K562 (cell line): ENCODE results near the gene PELI2.

Experiments used
- ATF1 ChIP-seq, 2 experiments: fragments of 450-650 bp in 1 of 2; IDR thresholded peaks; 2 replicates each; pipeline ENCODE4 v1.6.1; 2016; ENCODE audit warnings: missing compliant biosample characterization in 1 of 2, missing genetic modification characterization in 1 of 2
- GATA2 ChIP-seq: sonication (generic); formaldehyde crosslinking; IDR thresholded peaks from 2 replicates; pipeline ENCODE4 v1.4.0; 2020; ENCODE audit warnings: mild to moderate bottlenecking, missing genetic modification reagents
- L3MBTL2 ChIP-seq: fragments of 450-650 bp; IDR thresholded peaks from 2 replicates; pipeline ENCODE4 v1.6.1; 2016; ENCODE audit warnings: mild to moderate bottlenecking, moderate library complexity
- NFYB ChIP-seq: IDR thresholded peaks from 2 replicates; pipeline ENCODE4 v1.6.1; 2011; ENCODE audit warnings: mild to moderate bottlenecking, moderate library complexity; ENCODE audit not compliant: insufficient read length; ENCODE audit errors: extremely low read depth
- NR1H2 ChIP-seq: sonication (generic); formaldehyde crosslinking; IDR thresholded peaks from 2 replicates; pipeline ENCODE4 v1.4.0; 2020; ENCODE audit warnings: mild to moderate bottlenecking, missing genetic modification reagents
- POLR2A ChIP-seq: fragments of 450-650 bp; conservative IDR thresholded peaks from 2 replicates; pipeline ENCODE4 v1.6.1; 2016
- POLR3A ChIP-seq: IDR thresholded peaks from 2 replicates; pipeline ENCODE4 v1.6.1; 2011; ENCODE audit warnings: borderline replicate concordance, mild to moderate bottlenecking, moderate library complexity; ENCODE audit not compliant: insufficient read length, insufficient read depth; ENCODE audit errors: extremely low read depth
- SP2 ChIP-seq: IDR thresholded peaks from 2 replicates; pipeline ENCODE4 v1.6.1; 2011; ENCODE audit warnings: mild to moderate bottlenecking, low read depth, low read length, moderate library complexity; ENCODE audit not compliant: poor library complexity, severe bottlenecking; ENCODE audit errors: extremely low read depth
- TCF7 ChIP-seq: sonication (generic); IDR thresholded peaks from 2 replicates; pipeline ENCODE4 v1.6.1; 2016; ENCODE audit warnings: antibody characterized with exemption, borderline replicate concordance
- TF ChIP-seq, protein P1 (sequence below), 3 experiments: IDR thresholded peaks in 2 of 3; conservative IDR thresholded peaks in 1 of 3; 2 replicates each; pipeline ENCODE4 v1.5.1; 2011 to 2012; ENCODE audit warnings: low read length in 3 of 3, mild to moderate bottlenecking in 3 of 3, control low read depth in 2 of 3, improper control_type of control experiment in 1 of 3, inconsistent platforms in 1 of 3, low read depth in 1 of 3, mixed read lengths in 1 of 3, moderate library complexity in 1 of 3; ENCODE audit not compliant: insufficient read depth in 2 of 3

- TF ChIP-seq, protein P1, sequence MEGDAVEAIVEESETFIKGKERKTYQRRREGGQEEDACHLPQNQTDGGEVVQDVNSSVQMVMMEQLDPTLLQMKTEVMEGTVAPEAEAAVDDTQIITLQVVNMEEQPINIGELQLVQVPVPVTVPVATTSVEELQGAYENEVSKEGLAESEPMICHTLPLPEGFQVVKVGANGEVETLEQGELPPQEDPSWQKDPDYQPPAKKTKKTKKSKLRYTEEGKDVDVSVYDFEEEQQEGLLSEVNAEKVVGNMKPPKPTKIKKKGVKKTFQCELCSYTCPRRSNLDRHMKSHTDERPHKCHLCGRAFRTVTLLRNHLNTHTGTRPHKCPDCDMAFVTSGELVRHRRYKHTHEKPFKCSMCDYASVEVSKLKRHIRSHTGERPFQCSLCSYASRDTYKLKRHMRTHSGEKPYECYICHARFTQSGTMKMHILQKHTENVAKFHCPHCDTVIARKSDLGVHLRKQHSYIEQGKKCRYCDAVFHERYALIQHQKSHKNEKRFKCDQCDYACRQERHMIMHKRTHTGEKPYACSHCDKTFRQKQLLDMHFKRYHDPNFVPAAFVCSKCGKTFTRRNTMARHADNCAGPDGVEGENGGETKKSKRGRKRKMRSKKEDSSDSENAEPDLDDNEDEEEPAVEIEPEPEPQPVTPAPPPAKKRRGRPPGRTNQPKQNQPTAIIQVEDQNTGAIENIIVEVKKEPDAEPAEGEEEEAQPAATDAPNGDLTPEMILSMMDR (IDR thresholded peaks at IDR 0.05 in 2 of 3, conservative IDR thresholded peaks at IDR 0.05 in 1 of 3; ENCODE audit: insufficient read depth in 2 of 3, low read depth in 1 of 3, low read length in 3 of 3): no peak
- TF ChIP-seq NR1H2 (CRISPR knock-in tag): no peak
- no peak for TF ChIP-seq L3MBTL2
- no peak for TF ChIP-seq TCF7
- TF ChIP-seq SP2: no peak
- TF ChIP-seq POLR2A: no peak
- no peak for TF ChIP-seq POLR3A
- TF ChIP-seq NFYB: no peak
- no peak for TF ChIP-seq GATA2 (CRISPR knock-in tag)
- no peak for TF ChIP-seq ATF1 (CRISPR knock-in tag; IDR thresholded peaks at IDR 0.05)
- TF ChIP-seq ATF1 (tag; IDR thresholded peaks at IDR 0.05): no peak
Observed at GRCh38 chr14:56131004-56131864, 13.0 kb downstream of the PELI2 start.
